Ureter (tissue), 1 donor: ENCODE results near the gene PLEKHO2. TPM values are rescaled to one million over a fixed set of nuclear protein-coding genes. Genes with fewer than 3 reads are reported as not detected.

Experiments
- DNase-seq: peaks from one replicate; pipeline ENCODE4 v3.0.0-alpha.2; 2020; ENCODE audit warnings: low spot score
- total RNA-seq: library from RNA; stranded (reverse); gene quantifications from one replicate; pipeline ENCODE4 v1.2.4, GENCODE V29; 2023
- donor health status: DM: yes; HTN: yes; CAD: no.

The PLEKHO2 gene
- total RNA-seq, 1 donor from 2014 or later: 33.3 TPM

DNA sequence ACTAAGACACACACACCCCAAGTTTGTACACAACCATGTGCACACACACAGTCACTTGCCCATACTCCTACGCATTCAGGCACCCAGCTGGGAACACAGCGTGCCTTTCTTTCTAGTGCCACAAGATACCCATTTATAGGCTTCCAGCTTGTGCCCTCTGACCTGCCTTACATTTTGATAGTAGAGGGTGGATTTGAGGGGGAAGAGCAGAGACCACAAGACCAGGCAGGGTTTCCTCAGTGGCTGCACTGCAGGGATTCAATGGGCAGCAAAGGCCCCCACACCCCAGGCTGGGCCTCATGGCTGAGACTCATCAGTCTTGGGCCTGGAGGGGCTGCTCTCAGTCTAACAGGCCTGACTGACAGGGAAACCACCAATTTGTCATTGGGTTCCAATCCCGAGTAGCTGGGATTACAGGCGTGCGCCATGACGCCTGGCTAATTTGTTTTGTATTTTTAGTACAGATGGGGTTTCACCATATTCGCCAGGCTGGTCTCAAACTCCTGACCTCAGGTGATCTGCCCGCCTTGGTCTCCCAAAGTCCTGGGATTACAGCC lies 51.2 kb downstream of the PLEKHO2 start:
- no peak for DNase-seq

DNA sequence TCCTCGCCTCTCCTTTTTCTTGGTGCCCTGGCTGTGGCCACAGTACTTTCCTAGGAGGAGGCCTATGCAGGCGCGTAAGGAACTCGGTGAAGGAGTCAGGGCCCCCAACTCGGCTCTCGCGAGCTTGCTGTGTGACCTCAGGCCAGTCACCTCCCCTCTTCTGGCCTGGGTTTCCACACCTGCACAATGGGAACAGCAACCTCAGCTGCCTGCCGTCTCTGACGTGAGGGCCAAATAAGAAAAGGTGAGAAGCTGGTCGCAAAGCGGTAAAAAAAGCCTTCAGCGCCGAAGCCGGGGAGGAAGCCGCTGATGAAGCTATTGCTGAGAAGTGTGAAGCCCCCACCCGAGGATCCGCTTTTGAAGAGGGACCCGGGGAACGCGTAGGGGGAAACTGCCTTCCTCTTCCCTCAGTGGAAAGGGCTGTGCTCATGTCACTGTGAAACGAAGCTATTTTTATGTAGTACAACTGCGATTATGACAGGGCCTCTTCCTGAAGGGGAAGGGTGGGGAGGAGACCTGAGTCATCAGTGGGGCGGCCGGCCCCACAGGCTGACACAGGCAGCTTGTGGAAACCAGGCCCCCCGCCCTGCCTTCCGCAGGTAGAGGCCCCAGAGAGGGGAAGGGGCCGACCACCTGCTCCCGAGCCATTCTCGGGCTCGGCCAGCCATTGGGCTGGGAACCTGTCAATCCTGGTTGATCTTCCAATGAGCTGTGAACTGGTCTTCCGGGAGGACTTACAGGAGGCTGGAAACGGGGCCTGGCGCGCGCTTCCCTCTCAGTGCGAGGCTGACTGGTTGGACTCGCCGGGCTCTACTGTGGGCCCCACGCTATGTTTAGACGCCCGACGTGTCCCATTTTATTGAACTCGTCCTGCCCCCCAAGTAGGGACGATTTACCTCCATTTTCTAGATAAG lies 52.0 kb downstream of the PLEKHO2 start:
- DNase-seq: peak; percentile 96

DNA sequence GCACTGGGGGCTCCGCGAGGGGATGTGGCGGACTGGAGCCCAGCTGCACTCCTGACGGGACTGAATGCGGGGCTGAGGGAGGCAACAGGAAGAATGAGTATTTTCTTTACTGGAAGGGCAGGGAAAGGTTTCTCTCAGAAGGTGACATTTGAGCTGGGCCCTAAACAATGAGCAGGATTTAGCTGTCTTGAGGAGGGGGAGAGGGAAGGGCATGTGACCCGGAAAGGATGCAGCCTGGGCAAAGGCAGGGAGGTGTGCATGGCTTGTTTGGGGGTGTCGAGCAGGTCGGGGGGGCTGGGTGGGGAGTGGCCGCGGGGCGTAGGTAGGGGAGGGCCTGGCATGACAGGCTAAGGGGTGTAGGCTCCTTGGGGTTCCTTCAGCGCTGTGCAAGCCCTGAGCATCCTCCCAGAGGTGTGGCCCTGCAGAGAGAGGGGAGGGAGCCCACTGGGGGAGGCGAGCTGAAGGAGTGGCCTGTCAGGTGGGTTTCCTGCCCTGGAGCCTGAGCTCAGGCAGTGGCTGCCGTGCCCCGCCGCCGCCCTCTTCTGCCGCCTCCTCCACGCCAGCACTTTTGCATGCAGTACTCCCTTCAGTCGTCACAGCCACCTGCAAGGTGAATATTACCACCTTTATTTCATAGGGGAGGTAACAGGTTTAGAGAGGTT lies 52.8 kb downstream of the PLEKHO2 start:
- DNase-seq: peak; percentile 78

DNA sequence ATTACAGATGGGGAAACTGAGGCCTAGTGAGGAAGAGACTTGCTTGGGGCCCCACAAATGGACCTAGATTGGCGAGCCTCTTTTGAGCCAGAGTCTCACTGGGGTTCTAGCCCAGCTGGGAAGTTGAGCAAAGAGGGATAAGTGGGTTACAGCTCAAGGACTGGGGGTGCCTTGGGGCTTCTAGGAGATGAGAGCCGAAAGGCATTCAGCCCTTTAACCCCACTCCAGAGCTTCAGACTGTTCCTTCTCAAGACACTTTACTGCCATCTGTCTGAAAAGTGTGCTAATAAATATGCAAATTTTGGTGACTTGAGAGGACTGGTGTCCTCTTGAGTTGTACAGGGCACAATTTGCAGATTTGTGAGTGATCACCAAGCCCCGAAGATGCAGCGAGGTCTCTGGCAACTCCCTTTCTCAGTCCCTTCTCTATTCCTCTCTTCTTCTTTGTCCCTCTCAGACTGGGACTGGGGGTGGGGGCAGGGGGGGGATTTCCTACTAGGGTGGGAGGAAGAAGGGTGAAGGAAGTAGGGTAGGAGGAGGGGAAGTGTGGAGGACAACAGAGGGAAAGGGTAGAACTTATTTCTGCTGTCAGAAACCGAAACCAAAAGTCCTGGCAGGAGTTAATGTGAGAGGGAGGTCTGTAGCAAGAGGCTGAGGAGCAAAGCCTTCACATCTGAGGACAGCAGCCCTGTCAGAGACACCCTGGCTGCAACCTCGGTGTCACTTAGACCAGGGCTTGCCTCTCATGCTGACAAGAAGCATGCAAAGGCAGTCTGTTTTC lies 53.8 kb downstream of the PLEKHO2 start:
- no peak for DNase-seq

DNA sequence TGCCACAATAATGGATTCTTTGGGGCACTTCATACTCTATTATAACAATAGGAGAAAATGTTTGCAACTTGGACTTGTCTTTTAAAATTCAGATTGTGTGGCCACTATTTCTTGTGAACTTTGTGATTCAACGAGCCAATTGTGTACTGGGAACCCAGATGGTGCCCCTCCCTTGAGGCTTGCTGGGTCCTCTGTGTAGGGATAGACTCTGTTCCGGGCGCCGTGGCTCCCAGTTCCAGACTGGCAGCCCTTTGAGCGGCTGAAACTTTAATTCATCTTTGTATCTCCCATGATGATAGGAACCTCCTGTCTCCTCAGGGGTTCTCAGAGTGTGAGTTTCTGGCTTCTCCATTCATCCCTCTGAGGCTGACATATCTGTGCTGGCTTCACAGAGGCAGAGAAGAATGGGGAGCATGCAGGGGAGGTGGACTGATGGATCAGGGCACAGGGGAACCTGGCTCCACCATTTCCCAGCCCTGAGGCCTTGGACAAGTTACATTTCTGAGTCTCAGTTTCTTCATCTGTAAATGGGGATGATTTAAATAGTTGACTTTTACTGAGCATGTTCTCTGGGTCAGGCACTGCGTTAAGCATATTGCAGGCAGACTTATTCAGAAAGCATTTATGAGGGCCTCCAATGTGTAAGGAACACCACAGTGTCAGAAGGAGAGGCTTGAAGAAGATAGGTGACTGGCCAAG lies 54.8 kb downstream of the PLEKHO2 start:
- DNase-seq: no peak

DNA sequence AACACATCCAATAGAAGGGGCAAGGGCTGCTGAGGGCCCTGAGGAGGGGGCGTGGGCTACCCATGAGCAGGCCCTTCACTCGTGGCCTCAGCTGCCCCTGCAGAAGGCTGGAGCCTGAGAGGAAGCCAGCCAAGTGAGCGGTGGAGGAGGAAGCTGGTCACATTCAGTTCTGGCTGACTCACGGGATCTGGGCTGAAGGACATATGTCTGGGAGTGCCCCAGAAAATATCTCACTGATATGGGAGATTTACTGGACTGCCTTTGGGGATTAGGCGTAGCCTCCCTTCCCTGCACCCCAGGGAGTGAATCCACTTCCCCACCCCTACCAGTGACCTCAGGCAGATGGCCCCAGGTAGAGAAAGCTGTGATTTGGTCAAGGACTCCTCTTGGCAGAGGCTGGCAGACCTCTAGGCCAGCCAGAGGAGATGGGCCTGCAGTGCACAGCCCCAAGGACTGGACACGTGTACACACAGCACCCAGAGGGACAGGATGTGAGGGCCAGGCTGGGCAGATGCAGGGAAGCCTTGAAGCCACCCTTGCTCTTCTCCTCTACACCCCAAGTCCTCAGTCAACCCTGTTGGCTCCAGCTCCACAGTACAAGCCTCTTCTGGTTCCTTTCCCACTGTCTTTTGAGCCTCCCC lies 55.8 kb downstream of the PLEKHO2 start:
- DNase-seq: peak; percentile 79

DNA sequence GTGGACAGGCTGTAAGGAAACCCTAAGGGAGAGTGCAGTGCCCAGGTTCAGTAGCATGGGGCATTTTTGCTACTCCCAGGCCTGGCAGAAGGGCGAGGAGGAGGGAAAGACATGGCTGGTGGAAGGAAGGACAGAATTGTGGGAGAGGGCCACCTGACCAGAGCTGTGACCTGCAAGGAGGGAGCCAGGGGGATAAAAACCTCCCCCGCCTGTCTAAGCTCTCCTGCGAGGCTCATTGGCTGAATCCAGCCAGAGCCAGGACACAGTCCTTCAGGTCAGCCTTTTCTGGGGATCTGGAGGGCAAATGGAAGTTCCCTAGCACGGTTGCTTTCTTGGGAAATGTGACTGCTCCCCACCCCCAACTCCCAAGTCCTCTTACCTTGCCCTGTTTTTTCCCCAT lies 56.7 kb downstream of the PLEKHO2 start:
- no peak for DNase-seq

DNA sequence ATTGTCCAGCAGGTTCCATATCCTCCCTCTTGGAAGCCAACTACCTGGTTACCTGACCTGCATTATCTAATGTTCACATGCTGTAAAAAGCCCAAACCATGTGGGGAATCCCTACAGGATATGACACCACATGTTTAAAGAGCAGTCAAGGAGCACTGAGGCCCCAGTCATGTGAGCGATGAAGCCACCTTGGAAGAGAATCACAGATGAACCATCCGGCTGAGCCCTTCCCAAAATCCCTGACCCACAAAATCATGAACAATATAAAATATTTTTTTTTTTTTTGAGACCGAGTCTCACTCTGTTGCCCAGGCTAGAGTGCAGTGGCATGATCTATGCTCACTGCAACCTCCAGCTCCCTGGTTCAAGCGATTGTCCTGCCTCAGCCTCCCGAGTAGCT lies 59.4 kb downstream of the PLEKHO2 start:
- DNase-seq: no peak

DNA sequence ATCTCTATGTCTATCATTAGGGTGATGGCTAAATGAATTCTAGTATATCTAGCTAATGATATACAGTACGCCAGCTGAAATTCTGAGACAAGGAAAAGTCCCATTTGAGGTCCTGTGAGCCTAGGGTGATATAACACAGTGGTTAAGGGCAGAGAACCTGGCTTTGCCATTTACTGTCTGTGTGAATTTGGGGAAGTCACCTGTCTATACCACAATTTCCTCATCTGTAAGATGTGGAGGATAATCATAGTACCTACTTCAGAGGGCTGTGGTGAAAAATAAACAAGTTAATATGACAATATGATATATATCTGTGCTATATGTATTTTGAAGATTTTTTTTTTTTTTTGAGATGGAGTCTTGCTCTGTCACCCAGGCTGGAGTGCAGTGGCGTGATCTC lies 60.2 kb downstream of the PLEKHO2 start:
- no peak for DNase-seq

DNA sequence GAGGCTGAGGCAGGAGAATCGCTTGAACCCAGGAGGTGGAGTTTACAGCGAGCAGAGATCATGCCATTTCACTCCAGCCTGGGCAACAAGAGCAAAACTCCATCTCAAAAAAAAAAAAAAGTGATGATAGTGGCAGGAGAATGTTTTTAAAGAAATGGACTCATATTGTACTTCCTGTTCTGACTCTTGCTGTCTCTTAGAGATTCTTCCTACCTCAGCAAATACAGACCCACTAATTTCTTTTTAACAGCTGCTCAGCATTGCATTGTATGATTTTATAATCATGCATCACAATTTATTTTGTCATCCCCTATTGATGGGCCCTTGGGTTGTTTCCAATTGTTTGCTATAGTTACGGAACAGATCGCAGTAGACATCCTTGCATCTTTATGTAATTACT lies 61.1 kb downstream of the PLEKHO2 start:
- no peak for DNase-seq

DNA sequence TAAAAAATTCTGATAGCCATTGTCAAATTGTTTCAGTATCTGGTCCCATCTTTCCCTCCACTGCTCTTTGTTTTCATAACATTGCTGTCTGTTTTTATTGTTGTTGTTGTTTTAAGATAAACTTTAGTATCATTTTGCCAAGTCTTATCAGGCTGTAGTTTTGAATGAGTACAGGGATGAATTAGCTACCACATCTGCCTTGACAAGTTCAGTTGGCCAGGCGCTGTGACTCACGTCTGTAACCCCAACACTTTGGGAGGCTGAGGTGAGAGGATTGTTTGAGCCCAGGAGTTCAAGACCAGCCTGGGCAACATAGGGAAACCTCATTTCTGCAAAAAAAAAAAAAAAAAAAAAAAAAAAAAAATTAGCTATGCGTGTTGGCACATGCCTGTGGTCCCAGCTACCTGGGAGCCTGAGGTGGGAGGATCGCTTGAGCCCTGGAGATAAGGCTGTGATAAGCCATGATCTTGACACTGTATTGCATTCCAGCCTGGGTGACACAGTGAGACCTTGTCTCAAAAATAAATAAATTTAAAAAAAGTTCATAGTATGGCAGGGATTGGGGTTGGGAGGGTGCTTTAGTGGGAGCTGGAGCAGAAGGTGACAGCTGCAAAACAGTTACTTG lies 61.7 kb downstream of the PLEKHO2 start:
- no peak for DNase-seq

DNA sequence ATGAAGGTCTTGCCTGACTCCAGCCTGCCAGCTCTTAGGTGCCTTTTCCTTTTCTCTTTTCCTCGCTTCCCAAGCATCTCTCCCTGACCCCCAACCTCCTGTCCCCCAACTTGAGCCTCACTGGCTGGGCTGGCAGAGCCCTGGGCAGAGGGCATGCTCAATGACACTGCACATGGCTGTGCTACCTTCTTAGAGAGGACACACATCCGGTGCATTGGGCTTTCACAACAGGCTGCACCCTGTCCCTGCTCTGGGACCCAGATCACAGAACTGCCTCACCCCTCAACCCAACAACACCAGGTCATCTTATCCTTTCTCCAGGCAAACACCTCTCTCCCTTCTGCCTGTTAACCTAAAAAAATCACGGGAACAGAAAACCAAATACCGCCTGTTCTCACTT lies 62.5 kb downstream of the PLEKHO2 start:
- DNase-seq: no peak

DNA sequence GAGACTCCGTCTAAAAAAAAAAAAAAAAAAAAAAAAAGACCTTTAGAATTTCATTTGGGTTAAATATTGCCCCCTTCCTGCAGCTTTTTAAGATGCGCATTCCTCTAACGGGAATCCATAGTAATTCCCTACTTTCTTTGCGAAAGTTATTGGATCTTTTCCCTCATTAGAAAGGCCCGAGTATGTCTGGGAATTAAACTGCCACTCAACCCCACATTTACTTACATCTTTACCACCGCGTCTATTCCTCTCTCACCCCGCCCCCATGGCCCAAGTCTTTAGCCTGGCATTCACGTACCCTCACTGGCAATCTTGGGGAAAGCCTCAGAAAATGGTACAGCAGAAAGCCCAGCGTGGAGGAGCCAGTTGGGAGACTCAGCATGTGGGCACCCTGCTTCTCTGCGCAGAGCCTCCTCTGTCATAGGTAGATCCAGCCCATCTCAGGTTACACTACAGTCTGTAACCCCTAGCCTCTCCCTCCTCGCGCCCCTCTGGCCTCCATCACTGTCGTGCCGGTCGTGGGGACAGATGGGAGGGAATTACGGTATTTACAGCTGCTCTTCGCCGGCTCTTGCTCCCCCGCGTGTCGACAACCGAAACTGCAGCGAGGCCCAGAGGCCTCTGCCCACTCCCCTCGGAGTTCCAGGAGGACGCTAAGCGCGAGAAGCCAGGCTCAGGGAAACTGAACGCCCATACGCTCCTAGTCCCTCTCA lies 63.6 kb downstream of the PLEKHO2 start:
- peak; percentile 78 for DNase-seq

DNA sequence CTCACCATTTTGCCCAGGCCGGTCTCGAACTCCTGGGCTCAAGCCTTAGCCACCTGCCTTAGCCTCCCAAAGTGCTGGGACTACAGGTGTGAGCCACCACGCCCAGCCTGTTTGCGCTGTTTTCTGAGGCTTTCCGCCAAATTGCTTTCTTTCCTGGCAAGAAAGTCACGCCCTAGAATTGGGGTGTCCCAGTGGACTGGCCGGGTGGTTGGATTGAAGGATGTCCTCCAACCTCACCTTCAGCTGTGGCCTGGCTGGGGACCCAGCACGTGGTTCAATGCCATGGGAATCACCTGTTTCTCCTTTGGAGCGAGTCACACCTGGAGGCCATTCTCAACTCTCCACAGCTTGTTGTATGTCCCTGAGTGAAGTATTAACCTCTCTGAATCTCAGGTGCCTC lies 64.2 kb downstream of the PLEKHO2 start:
- DNase-seq: no peak

DNA sequence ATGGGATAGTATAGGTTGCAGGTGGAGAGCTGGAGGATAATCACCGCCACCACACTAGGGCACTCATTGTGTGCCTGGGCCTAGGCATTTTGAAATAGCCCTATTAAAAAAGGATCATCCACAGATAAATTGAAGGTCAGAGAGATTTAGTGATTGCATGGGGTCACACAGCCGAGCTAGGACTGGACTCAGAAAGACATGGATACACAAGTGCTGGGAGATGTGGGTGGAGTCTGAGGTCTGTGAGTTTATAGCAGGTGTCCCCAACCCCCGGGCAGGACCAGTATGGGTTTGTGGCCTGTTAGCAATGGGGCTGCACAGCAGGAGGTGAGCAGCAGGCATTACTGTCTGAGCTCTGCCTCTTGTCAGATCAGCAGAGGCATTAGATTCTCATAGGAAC lies 64.7 kb downstream of the PLEKHO2 start:
- DNase-seq: no peak

DNA sequence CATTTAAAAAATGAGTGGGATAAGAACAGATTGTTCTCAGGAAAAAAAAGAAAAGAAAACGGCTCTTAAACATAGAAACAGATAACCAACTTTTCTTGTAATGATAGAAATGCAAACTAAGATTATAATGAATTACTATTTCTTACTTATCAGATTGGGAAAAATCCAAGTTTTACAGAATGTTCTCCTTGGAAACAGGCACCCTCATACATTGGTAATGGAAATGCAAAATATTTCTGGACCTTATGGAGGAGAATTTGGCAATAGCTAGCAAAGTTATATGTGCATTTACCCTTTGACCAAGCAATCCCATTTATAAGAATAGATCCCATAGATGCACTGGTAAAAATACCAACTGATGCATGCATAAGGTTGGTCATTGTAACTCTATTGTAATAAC lies 66.3 kb downstream of the PLEKHO2 start:
- DNase-seq: no peak

DNA sequence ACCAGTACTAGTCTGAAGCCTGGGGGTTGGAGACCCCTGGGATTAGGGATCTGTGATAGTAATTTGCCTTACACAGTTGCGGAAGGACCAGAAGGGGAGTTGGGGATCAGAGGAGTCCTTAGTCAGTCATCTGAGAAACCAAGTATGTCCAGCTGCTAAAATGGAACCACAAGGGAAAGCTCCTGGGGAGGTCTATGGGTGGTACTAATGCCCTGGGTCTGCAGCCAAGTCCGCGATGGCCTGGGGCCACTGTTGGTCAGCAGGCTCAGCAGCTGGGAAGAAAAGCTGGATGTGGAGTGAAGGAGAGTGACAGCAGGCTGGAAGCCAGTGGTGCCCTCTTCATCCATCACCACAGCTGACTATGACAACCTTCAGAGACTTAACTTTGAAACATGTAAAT lies 67.8 kb downstream of the PLEKHO2 start:
- no peak for DNase-seq

DNA sequence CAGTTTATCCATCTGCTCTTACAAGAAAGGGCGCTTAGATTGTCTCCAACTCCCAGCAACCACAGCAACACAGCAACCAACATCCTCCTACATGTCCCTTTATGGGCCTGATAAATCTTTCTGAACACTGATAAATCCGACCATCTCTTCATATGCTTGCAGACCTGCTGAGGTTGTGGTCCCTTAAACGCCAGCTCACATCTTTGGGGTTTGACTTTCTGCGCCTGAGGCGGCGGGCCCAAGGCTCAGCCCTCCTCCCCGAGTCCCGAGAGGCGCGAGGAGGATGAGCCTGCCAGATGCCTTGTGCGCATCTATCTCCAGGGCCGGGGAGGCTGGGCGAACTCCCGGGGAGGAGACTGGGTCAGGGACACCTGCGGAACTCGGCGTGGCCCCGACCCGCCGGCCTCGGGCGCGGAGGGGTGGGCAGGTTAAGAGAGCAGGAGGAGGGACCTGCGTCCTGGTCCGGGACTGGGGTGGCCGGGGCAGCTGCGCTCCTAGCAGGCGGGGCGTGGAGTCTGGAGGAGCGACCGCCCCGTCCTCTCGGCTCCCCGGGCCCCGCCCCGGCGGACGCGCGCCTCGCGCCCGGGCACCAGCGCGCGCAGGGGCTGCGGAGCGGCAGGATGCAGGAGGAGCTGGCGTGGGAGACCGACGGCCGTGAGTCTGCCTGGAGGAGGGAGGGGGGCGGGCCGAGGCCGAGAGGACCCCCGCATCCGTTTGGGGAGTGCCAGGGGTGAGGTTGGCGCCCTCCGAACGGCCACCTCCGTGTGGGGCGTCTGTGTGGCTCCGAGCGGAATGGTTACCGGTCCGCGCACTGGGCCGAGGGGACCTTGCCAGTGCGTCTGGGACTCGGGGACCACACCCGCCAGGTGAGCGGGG lies 69.8 kb downstream of the PLEKHO2 start, which contains the start of gene ANKDD1A:
Gene ANKDD1A, plus strand, starts transcription at position 592 of the 876 bp plus-strand sequence. Its CDS starts 29 bp downstream, at position 621.
- DNase-seq: peak; percentile 75
